ENCODE data around the gene GTF3A.

Gene GTF3A

GRCh38 chr13:27474751-27475268 lies 50.4 kb downstream of the GTF3A start:
- Histone ChIP-seq H3K27me3 (ENCODE audit: insufficient read depth, low read length, poor library complexity) (no peaks in the 10 kb centered on the region), H2AFZ (ENCODE audit: low read depth, low read length) (no peak overlapping the region), H3K4me3 (ENCODE audit: low read depth in 1 of 2, low read length in 2 of 2) (no peak overlapping the region), H4K20me1 (ENCODE audit: insufficient read depth, low read length) (no peaks in the 10 kb centered on the region), H3K4me1 (ENCODE audit: insufficient read depth, low read length) (peaks cover 36% of the 10 kb centered on the region), H3K4me2 (ENCODE audit: insufficient read depth, low read length) (no peak overlapping the region), H3K79me2 (ENCODE audit: insufficient read depth, low read length) (no peaks in the 10 kb centered on the region), H3K9me3 (ENCODE audit: insufficient read depth, low read length, severe bottlenecking) (no peaks in the 10 kb centered on the region), H3K9ac (ENCODE audit: low read depth, low read length) (no peak overlapping the region), H3K36me3 (ENCODE audit: insufficient read depth, low read length) (no peaks in the 10 kb centered on the region), H3K27ac (ENCODE audit: low read length) (no peak overlapping the region)
- TF ChIP-seq EZH2 (IDR thresholded peaks at IDR 0.05; ENCODE audit: borderline replicate concordance, low read depth, low read length, severe bottlenecking) (no peak), CTCF (IDR thresholded peaks at IDR 0.05; ENCODE audit: borderline replicate concordance, extremely low read depth, low read length, poor library complexity, severe bottlenecking) (no peak)
- DNase-seq = no peak
- ATAC-seq (ENCODE audit: insufficient read depth, low read depth) = no peak

- no peak overlapping the region for H3K4me2 ChIP-seq (ENCODE audit: insufficient read depth, low read length)
- H3K27ac ChIP-seq (ENCODE audit: low read length) = no peak overlapping the region
- no peaks in the 10 kb centered on the region for H3K79me2 ChIP-seq (ENCODE audit: insufficient read depth, low read length)
- no peak overlapping the region for H3K9ac ChIP-seq (ENCODE audit: low read depth, low read length)
- H3K36me3 ChIP-seq (ENCODE audit: insufficient read depth, low read length) = no peaks in the 10 kb centered on the region
- H3K9me3 ChIP-seq (ENCODE audit: insufficient read depth, low read length, severe bottlenecking) = no peaks in the 10 kb centered on the region
- no peak overlapping the region for H3K4me3 ChIP-seq (ENCODE audit: low read depth in 1 of 2, low read length in 2 of 2)
- TF ChIP-seq EZH2 (IDR thresholded peaks at IDR 0.05; ENCODE audit: borderline replicate concordance, low read depth, low read length, severe bottlenecking) (no peak), CTCF (IDR thresholded peaks at IDR 0.05; ENCODE audit: borderline replicate concordance, extremely low read depth, low read length, poor library complexity, severe bottlenecking) (no peak)
- H4K20me1 ChIP-seq (ENCODE audit: insufficient read depth, low read length) = no peaks in the 10 kb centered on the region
- H2AFZ ChIP-seq (ENCODE audit: low read depth, low read length) = no peak overlapping the region
- ATAC-seq (ENCODE audit: insufficient read depth, low read depth) (no peak), DNase-seq (no peak)
- peaks cover 34% of the 10 kb centered on the region for H3K4me1 ChIP-seq (ENCODE audit: insufficient read depth, low read length)
- H3K27me3 ChIP-seq (ENCODE audit: insufficient read depth, low read length, poor library complexity) = no peaks in the 10 kb centered on the region
Measured at GRCh38 chr13:27476943-27477703, 52.7 kb downstream of the GTF3A start.

GRCh38 chr13:27481766-27482165 lies 57.3 kb downstream of the GTF3A start:
- Histone ChIP-seq H3K27me3 (ENCODE audit: insufficient read depth, low read length, poor library complexity) (no peaks in the 10 kb centered on the region), H4K20me1 (ENCODE audit: insufficient read depth, low read length) (no peaks in the 10 kb centered on the region), H3K9me3 (ENCODE audit: insufficient read depth, low read length, severe bottlenecking) (no peaks in the 10 kb centered on the region), H3K9ac (ENCODE audit: low read depth, low read length) (no peak overlapping the region), H3K27ac (ENCODE audit: low read length) (no peak overlapping the region), H3K36me3 (ENCODE audit: insufficient read depth, low read length) (no peaks in the 10 kb centered on the region), H2AFZ (ENCODE audit: low read depth, low read length) (no peak overlapping the region), H3K4me2 (ENCODE audit: insufficient read depth, low read length) (no peak overlapping the region), H3K4me1 (ENCODE audit: insufficient read depth, low read length) (0 out of 2 replicates have a peak, but pooled peaks cover 6% of the 10 kb centered on the region), H3K79me2 (ENCODE audit: insufficient read depth, low read length) (no peaks in the 10 kb centered on the region), H3K4me3 (ENCODE audit: low read depth in 1 of 2, low read length in 2 of 2) (no peak overlapping the region)
- ATAC-seq (ENCODE audit: insufficient read depth, low read depth) (no peak), DNase-seq (no peak)
- TF ChIP-seq EZH2 (IDR thresholded peaks at IDR 0.05; ENCODE audit: borderline replicate concordance, low read depth, low read length, severe bottlenecking) (no peak), CTCF (IDR thresholded peaks at IDR 0.05; ENCODE audit: borderline replicate concordance, extremely low read depth, low read length, poor library complexity, severe bottlenecking) (peak; percentile 60)

Measured in DND-41 (cell line).